Smooth muscle cell (in vitro differentiated cells): ENCODE measurements around the gene DCDC2. TPM values are rescaled to one million over a fixed set of nuclear protein-coding genes. Genes with fewer than 3 reads are reported as not detected.

Experiments used
- DNase-seq: peaks from one replicate; lab custom pipeline; 2025; ENCODE audit not compliant: unreplicated experiment; lab: John Stamatoyannopoulos, UW
- H2AFZ ChIP-seq: fragments of 200-600 bp; sonication (generic); 2 replicates; pipeline ENCODE4 v1.6.0; 2016; ENCODE audit warnings: antibody characterized with exemption, low read depth, mild to moderate bottlenecking
- H3F3A ChIP-seq: fragments of 200-600 bp; sonication (generic); 2 replicates; pipeline ENCODE4 v1.6.0; 2017; ENCODE audit warnings: antibody characterized with exemption, low read depth
- H3K27ac ChIP-seq: fragments of 200-600 bp; sonication (generic); 2 replicates; pipeline ENCODE4 v1.5.1; 2016; ENCODE audit warnings: low read depth, mild to moderate bottlenecking
- H3K27me3 ChIP-seq: fragments of 200-600 bp; sonication (generic); 2 replicates; pipeline ENCODE4 v1.6.1; 2016; ENCODE audit warnings: low read depth, mild to moderate bottlenecking
- H3K36me3 ChIP-seq: fragments of 200-600 bp; sonication (generic); 2 replicates; pipeline ENCODE4 v1.5.1; 2016; ENCODE audit warnings: low read depth
- H3K4me1 ChIP-seq: fragments of 200-600 bp; sonication (generic); 2 replicates; pipeline ENCODE4 v1.5.1; 2016; ENCODE audit warnings: low read depth
- H3K4me2 ChIP-seq: fragments of 200-600 bp; sonication (generic); 2 replicates; pipeline ENCODE4 v1.6.0; 2016; ENCODE audit warnings: mild to moderate bottlenecking
- H3K4me3 ChIP-seq: fragments of 200-600 bp; sonication (generic); 2 replicates; pipeline ENCODE4 v1.5.1; 2016; ENCODE audit warnings: mild to moderate bottlenecking
- H3K79me2 ChIP-seq: fragments of 200-600 bp; sonication (generic); 2 replicates; pipeline ENCODE4 v1.6.0; 2016; ENCODE audit warnings: low read depth, mild to moderate bottlenecking
- H3K9ac ChIP-seq: fragments of 200-600 bp; sonication (generic); 2 replicates; pipeline ENCODE4 v1.6.0; 2016; ENCODE audit warnings: low read depth
- H3K9me3 ChIP-seq: fragments of 200-600 bp; sonication (generic); replicated peaks from 2 replicates; pipeline ENCODE4 v1.5.1; 2016; ENCODE audit warnings: low read depth
- H4K20me1 ChIP-seq: fragments of 200-600 bp; sonication (generic); 2 replicates; pipeline ENCODE4 v1.6.0; 2016; ENCODE audit warnings: low read depth
- CTCF ChIP-seq: fragments of 200-600 bp; sonication (generic); IDR thresholded peaks from 2 replicates; pipeline ENCODE4 v1.5.1; 2017; ENCODE audit warnings: borderline replicate concordance, mild to moderate bottlenecking, antibody characterized with exemption; ENCODE audit not compliant: insufficient read depth, poor library complexity, severe bottlenecking
- WGBS: methylation state at CpG from one replicate; pipeline ENCODE4 v1.1.7; 2016; ENCODE audit warnings: low lambda C conversion rate; 5-methylcytosine and 5-hydroxymethylcytosine counted together
- polyA plus RNA-seq: library from polyadenylated mRNA; unstranded; fragments of >200 nt; fragmentation: Nextera tagmentation; extraction: Ambion mirVana; gene quantifications from 2 replicates; pipeline ENCODE4 v1.2.1, GENCODE V29; 2016
- total RNA-seq: library from RNA; depleted of rRNA; stranded (reverse); fragments of >200 nt; gene quantifications from 2 replicates; pipeline ENCODE4 v1.2.3, GENCODE V29; 2014

The DCDC2 gene
- total and polyA plus RNA-seq, 2 experiments from 2014 or later, result not detected

GRCh38 chr6:24255676-24256075 is 102.2 kb downstream of the DCDC2 start:
- Histone ChIP-seq H3K36me3 (no peaks in the 10 kb centered on the region), H3K4me3 (no peak overlapping the region), H2AFZ (no peak overlapping the region), H3K79me2 (no peaks in the 10 kb centered on the region), H3K4me2 (no peak overlapping the region), H3K27ac (no peak overlapping the region), H3K4me1 (peaks cover 11% of the 10 kb centered on the region), H3K9ac (no peak overlapping the region), H3F3A (no peaks in the 10 kb centered on the region), H3K27me3 (no peaks in the 10 kb centered on the region), H4K20me1 (no peaks in the 10 kb centered on the region), H3K9me3 (peaks cover 4% of the 10 kb centered on the region)
- WGBS, result 89% methylated on average over 1 of the region's 1 CpG
- no peak for TF ChIP-seq CTCF
- DNase-seq, result no peak

- Histone ChIP-seq H3K36me3 (no peaks in the 10 kb centered on the region), H3K9me3 (peaks cover 4% of the 10 kb centered on the region), H3K4me1 (peaks cover 19% of the 10 kb centered on the region), H4K20me1 (no peaks in the 10 kb centered on the region), H3K79me2 (no peaks in the 10 kb centered on the region), H3K4me2 (no peak overlapping the region), H3K4me3 (no peak overlapping the region), H3K9ac (no peak overlapping the region), H3K27me3 (no peaks in the 10 kb centered on the region), H3K27ac (no peak overlapping the region), H2AFZ (no peak overlapping the region), H3F3A (no peaks in the 10 kb centered on the region)
- no peak for TF ChIP-seq CTCF
- no peak for DNase-seq
Observed at GRCh38 chr6:24253360-24253759, 104.5 kb downstream of the DCDC2 start.

- Histone ChIP-seq H3K27ac (no peak overlapping the region), H3K79me2 (no peaks in the 10 kb centered on the region), H3K27me3 (no peaks in the 10 kb centered on the region), H3K4me1 (peaks cover 19% of the 10 kb centered on the region), H3K36me3 (no peaks in the 10 kb centered on the region), H3F3A (no peaks in the 10 kb centered on the region), H3K4me2 (no peak overlapping the region), H4K20me1 (no peaks in the 10 kb centered on the region), H3K9me3 (peaks cover 4% of the 10 kb centered on the region), H3K9ac (no peak overlapping the region), H2AFZ (no peak overlapping the region), H3K4me3 (no peak overlapping the region)
- WGBS, result 68% methylated on average over 1 of the region's 1 CpG
- no peak for TF ChIP-seq CTCF
- DNase-seq, result no peak
Observed at GRCh38 chr6:24252280-24252679, 105.6 kb downstream of the DCDC2 start.

- Histone ChIP-seq H3K4me2 (no peak overlapping the region), H4K20me1 (no peaks in the 10 kb centered on the region), H3K4me3 (no peak overlapping the region), H3K9ac (no peak overlapping the region), H3K4me1 (peaks cover 19% of the 10 kb centered on the region), H2AFZ (no peak overlapping the region), H3K27me3 (no peaks in the 10 kb centered on the region), H3K27ac (no peak overlapping the region), H3K9me3 (peaks cover 4% of the 10 kb centered on the region), H3K36me3 (no peaks in the 10 kb centered on the region), H3K79me2 (no peaks in the 10 kb centered on the region), H3F3A (no peaks in the 10 kb centered on the region)
- WGBS, result 68% methylated on average over 2 of the region's 2 CpGs
- no peak for DNase-seq
- TF ChIP-seq CTCF, result no peak
Observed at GRCh38 chr6:24251339-24251738, 106.5 kb downstream of the DCDC2 start.
